Parathyroid adenoma (tissue), 2 donors: Measurements from ENCODE around the gene STYXL2.

Source experiments
- H2AFZ ChIP-seq: fragments of 300-600 bp; sonication (generic); one replicate; pipeline ENCODE4 v1.7.0; 2017; ENCODE audit warnings: antibody characterized with exemption, mild to moderate bottlenecking
- H3K27ac ChIP-seq: fragments of 300-600 bp; sonication (generic); one replicate; pipeline ENCODE4 v1.7.0; 2017
- H3K27me3 ChIP-seq: fragments of 300-600 bp; sonication (generic); one replicate; pipeline ENCODE4 v1.7.0; 2017; ENCODE audit warnings: low read length; ENCODE audit not compliant: control insufficient read depth, insufficient read depth
- H3K36me3 ChIP-seq: fragments of 300-600 bp; sonication (generic); one replicate; pipeline ENCODE4 v1.7.0; 2017; ENCODE audit warnings: low read length; ENCODE audit not compliant: control insufficient read depth, insufficient read depth
- H3K4me1 ChIP-seq: fragments of 300-600 bp; sonication (generic); one replicate; pipeline ENCODE4 v1.7.0; 2017; ENCODE audit warnings: control low read depth
- H3K4me2 ChIP-seq: fragments of 300-600 bp; sonication (generic); one replicate; pipeline ENCODE4 v1.7.0; 2017; ENCODE audit warnings: low read length
- H3K4me3 ChIP-seq: fragments of 300-600 bp; sonication (generic); one replicate; pipeline ENCODE4 v1.7.0; 2017; ENCODE audit warnings: low read depth, low read length
- H3K79me2 ChIP-seq: fragments of 300-600 bp; sonication (generic); one replicate; pipeline ENCODE4 v1.7.0; 2017; ENCODE audit warnings: control low read depth
- H3K9ac ChIP-seq: fragments of 300-600 bp; sonication (generic); one replicate; pipeline ENCODE4 v1.7.0; 2017; ENCODE audit warnings: mild to moderate bottlenecking
- H3K9me3 ChIP-seq: fragments of 300-600 bp; sonication (generic); one replicate; pipeline ENCODE4 v1.7.0; 2017; ENCODE audit warnings: low read length; ENCODE audit not compliant: control insufficient read depth
- TF ChIP-seq, protein P1 (sequence below): fragments of 300-600 bp; sonication (generic); IDR thresholded peaks from one replicate; pipeline ENCODE4 v1.7.0; 2017; ENCODE audit warnings: antibody characterized with exemption, mild to moderate bottlenecking
- donor health status: primary hyperparathyroidism.

STYXL2 gene

DNA sequence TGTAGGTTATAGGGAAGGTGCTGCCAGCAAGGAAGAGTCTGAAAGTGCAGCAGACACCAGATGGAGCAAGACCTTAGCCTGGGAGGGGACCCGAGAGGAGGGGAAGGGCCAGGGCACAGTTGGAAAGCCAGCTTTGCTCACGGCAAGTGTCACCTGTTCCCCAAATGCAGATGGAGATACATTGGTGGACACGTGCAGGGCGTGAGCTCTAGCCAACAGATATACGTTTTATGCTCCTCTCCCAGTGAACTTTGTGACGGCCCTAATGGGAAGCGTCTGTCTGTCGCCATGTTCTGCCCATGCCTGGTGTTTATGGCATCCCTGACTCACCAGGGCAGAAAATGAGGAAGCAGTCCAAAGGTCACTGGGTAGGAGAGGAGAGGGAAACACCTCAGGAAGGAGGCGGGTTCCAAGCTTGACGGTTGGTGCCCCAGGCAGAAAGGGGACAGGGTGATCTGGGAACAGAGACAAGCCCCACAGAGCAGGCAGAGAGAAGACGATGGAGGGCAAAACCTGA, 11.3 kb upstream of the STYXL2 start:
- H3K9ac ChIP-seq = no peak overlapping the region
- no peak overlapping the region for H3K4me2 ChIP-seq
- H3K27ac ChIP-seq = no peak overlapping the region
- no peaks in the 10 kb centered on the region for H3K27me3 ChIP-seq
- no peaks in the 10 kb centered on the region for H3K79me2 ChIP-seq
- H3K4me3 ChIP-seq = no peak overlapping the region
- TF ChIP-seq, protein P1, sequence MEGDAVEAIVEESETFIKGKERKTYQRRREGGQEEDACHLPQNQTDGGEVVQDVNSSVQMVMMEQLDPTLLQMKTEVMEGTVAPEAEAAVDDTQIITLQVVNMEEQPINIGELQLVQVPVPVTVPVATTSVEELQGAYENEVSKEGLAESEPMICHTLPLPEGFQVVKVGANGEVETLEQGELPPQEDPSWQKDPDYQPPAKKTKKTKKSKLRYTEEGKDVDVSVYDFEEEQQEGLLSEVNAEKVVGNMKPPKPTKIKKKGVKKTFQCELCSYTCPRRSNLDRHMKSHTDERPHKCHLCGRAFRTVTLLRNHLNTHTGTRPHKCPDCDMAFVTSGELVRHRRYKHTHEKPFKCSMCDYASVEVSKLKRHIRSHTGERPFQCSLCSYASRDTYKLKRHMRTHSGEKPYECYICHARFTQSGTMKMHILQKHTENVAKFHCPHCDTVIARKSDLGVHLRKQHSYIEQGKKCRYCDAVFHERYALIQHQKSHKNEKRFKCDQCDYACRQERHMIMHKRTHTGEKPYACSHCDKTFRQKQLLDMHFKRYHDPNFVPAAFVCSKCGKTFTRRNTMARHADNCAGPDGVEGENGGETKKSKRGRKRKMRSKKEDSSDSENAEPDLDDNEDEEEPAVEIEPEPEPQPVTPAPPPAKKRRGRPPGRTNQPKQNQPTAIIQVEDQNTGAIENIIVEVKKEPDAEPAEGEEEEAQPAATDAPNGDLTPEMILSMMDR = no peak
- no peaks in the 10 kb centered on the region for H3K36me3 ChIP-seq
- no peaks in the 10 kb centered on the region for H3K9me3 ChIP-seq
- no peaks in the 10 kb centered on the region for H3K4me1 ChIP-seq
- H2AFZ ChIP-seq = no peak overlapping the region

DNA sequence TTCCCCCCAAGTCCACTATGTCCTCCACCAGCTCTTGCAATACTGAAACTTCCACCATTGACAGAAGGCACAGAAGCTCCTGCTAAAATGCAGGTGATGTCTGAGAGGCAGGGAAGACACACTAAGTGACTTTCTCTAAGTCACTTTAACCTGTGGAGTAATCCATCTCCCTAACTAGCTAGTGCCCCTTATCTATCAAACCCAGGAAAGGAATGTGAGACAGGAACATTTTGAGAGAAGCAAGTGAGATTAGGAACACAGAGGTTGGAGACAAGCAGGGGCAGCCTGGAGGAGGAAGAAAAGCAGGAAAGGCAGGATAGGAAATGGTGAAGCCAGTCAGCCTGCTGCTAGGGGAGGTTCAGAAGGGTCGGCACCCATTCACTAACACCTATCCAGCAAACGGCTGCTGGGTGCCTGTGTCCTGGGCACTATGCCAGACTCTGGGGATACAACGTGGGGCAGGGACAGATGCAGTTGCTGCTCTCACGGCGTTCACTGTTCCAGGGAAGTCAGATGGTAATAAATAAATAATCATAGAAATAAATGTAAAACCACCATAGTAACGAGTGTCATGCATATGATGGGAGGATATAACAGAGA, 10.7 kb upstream of the STYXL2 start:
- TF ChIP-seq, protein P1 = no peak
- Histone ChIP-seq H2AFZ (no peak overlapping the region), H3K27me3 (no peaks in the 10 kb centered on the region), H3K27ac (no peak overlapping the region), H3K9me3 (no peaks in the 10 kb centered on the region), H3K4me1 (no peaks in the 10 kb centered on the region), H3K4me3 (no peak overlapping the region), H3K36me3 (no peaks in the 10 kb centered on the region), H3K79me2 (no peaks in the 10 kb centered on the region), H3K4me2 (no peak overlapping the region), H3K9ac (no peak overlapping the region)

DNA sequence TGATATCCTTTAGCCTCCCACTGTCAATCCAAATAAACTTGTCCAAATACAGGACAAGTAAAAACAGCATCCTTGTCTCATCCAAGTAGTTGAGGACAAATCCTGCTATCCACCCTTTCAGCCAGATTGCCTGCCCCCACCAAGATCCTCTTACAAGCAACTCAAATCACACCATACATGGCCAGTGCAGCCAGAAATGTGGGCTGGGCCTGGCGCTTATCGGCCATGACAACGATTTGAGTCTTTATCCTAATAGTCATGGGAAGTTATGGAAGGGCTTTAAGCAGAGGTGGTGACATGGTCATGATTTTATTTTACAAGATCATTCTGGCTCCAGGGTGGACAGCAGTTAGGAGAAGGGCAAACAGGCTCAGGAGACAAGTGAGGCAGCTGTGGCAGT, 10.0 kb upstream of the STYXL2 start:
- Histone ChIP-seq H3K27ac (no peak overlapping the region), H3K4me2 (no peak overlapping the region), H3K9ac (no peak overlapping the region)

DNA sequence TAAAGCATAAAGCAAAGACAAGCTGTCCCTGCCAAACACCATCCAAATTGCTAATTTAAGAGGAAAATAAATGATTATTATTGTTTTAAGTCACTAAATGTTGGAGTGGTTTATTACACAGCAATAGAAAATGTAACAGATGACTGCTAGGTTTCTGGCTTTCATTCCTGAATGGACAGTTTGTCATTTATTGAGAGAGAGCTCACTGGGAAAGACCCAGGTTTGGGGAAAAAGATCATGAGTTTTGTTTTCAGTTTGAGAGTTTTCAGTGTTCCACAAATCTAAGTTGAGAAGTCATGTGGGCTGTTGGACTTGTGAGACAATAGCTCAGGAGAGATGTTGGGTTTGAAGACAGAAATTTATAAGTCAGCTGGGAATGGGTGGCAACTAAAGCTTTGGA, 9.1 kb upstream of the STYXL2 start:
- H3K79me2 ChIP-seq = no peaks in the 10 kb centered on the region
- H3K4me2 ChIP-seq = no peak overlapping the region
- H2AFZ ChIP-seq = no peak overlapping the region
- H3K36me3 ChIP-seq = no peaks in the 10 kb centered on the region
- no peak overlapping the region for H3K27ac ChIP-seq
- TF ChIP-seq, protein P1 = no peak
- H3K4me1 ChIP-seq = no peaks in the 10 kb centered on the region
- no peak overlapping the region for H3K4me3 ChIP-seq
- H3K9me3 ChIP-seq = no peaks in the 10 kb centered on the region
- no peak overlapping the region for H3K9ac ChIP-seq
- H3K27me3 ChIP-seq = no peaks in the 10 kb centered on the region

More for the DNA sequence above, 10.0 kb upstream of the STYXL2 start:
- H3K4me1 ChIP-seq = no peaks in the 10 kb centered on the region
- TF ChIP-seq, protein P1 = no peak
- H2AFZ ChIP-seq = no peak overlapping the region
- H3K27me3 ChIP-seq = no peaks in the 10 kb centered on the region
- H3K4me3 ChIP-seq = no peak overlapping the region
- no peaks in the 10 kb centered on the region for H3K36me3 ChIP-seq
- H3K79me2 ChIP-seq = no peaks in the 10 kb centered on the region
- H3K9me3 ChIP-seq = no peaks in the 10 kb centered on the region

DNA sequence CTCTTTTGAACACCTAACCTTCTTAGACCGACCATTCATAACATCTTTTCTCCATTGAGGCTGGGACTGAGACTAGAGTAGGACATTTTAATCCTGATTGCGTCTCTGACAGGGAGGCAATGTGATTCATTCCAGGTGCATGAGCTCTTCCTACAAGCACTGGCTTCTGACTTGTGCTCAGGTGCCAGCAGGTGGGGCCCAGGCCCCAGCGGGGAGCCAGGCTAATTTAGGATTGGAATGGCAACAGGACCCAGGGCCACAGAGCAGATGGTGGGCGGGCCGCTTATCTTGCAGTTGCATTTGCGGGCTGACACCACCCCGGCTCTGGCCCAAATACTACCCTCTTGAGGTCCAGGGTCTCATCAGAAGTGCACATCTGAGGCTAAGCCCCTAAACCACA, 7.8 kb upstream of the STYXL2 start:
- Histone ChIP-seq H3K9ac (no peak overlapping the region), H2AFZ (no peak overlapping the region), H3K36me3 (no peaks in the 10 kb centered on the region), H3K9me3 (no peaks in the 10 kb centered on the region), H3K79me2 (no peaks in the 10 kb centered on the region), H3K4me1 (no peaks in the 10 kb centered on the region), H3K27ac (no peak overlapping the region), H3K4me2 (no peak overlapping the region), H3K27me3 (no peaks in the 10 kb centered on the region), H3K4me3 (no peak overlapping the region)
- TF ChIP-seq, protein P1 = no peak
